GM13976 (cell line): ENCODE measurements around the gene LONRF3.

Experiments used
- DNase-seq: peaks from one replicate; pipeline ENCODE4 v3.0.0; 2012; ENCODE audit warnings: low spot score
- in situ Hi-C: fragments of 300-500 bp; cut with MboI; formaldehyde crosslinking; loops from one replicate; pipeline ENCODE4 v1.12.0; 2022; ENCODE audit warnings: low sequenced_read_pairs, mixed read lengths, inconsistent platforms; ENCODE audit not compliant: unreplicated experiment
- TF ChIP-seq, protein P1 (sequence below): IDR thresholded peaks from 2 replicates; pipeline ENCODE4 v1.5.1; 2012; ENCODE audit warnings: borderline replicate concordance, mild to moderate bottlenecking; ENCODE audit not compliant: insufficient read depth; ENCODE audit errors: extremely low read depth, missing control alignments, control extremely low read depth

Gene LONRF3

DNA sequence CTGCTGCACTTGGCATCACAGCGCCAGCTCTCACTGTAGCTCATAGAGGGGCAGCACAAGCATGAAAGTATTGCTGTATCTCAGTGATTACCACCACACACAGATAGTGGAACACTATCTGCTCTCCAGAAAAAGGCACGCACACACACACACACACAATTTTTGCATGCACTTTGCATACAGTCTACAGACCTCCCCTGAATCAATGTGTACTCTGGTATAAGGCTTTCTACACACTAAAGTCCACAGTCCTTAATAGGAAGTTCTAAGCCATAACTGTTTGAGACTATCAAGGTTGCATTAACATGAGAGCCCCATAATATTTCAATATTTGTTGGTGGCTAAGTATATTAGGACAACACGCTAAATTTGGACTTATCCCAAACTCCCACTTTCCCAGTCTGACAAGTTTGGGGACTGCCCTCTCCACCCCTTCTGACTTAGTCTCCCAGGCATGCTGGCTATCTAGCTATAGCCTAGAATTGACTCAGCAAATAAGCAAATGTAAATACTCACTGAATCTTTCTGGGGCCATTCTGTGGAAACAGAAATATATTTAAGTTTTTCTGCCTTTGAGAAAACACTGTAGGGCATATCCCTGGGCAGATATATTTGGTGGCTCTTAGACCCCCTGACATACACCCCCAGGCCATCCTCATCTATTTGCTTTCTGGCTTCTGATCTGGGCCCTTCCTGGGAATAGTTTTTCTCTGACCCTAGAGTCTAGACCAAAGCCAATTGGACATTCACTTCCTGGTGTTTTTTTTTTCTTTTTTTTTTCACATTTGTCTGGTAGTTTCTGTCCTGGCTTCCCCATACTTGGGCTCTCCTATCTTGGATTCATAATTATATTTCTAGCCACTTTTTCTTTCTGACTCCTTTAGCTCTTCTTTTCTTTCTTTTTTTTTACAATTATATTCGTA is 62.0 kb downstream of the LONRF3 start:
- TF ChIP-seq, protein P1, sequence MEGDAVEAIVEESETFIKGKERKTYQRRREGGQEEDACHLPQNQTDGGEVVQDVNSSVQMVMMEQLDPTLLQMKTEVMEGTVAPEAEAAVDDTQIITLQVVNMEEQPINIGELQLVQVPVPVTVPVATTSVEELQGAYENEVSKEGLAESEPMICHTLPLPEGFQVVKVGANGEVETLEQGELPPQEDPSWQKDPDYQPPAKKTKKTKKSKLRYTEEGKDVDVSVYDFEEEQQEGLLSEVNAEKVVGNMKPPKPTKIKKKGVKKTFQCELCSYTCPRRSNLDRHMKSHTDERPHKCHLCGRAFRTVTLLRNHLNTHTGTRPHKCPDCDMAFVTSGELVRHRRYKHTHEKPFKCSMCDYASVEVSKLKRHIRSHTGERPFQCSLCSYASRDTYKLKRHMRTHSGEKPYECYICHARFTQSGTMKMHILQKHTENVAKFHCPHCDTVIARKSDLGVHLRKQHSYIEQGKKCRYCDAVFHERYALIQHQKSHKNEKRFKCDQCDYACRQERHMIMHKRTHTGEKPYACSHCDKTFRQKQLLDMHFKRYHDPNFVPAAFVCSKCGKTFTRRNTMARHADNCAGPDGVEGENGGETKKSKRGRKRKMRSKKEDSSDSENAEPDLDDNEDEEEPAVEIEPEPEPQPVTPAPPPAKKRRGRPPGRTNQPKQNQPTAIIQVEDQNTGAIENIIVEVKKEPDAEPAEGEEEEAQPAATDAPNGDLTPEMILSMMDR: no peak
- in situ Hi-C loops: no loop called here

DNA sequence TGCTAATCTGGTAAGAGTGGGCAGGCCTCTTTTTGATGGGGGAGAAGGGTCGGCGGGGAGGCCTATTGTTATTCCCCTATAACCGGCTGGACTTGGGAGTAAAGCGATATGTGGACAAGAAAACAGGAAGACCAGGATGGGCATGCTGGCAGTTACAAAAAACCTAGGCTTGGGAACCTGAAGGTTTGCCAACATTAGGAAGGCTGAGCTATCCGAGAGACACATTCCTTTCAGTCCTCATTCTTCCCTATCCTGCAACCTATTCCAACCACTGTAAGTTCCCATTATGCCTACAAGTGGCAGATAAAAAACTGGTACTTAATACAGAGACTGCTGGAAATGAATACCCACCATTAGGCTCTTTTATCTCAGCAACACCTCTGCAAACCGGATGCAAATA is 66.0 kb downstream of the LONRF3 start:
- TF ChIP-seq, protein P1: no peak
- DNase-seq: no peak
- in situ Hi-C loops: no loop called here

More for the DNA sequence above, 62.0 kb downstream of the LONRF3 start:
- no peak for DNase-seq

DNA sequence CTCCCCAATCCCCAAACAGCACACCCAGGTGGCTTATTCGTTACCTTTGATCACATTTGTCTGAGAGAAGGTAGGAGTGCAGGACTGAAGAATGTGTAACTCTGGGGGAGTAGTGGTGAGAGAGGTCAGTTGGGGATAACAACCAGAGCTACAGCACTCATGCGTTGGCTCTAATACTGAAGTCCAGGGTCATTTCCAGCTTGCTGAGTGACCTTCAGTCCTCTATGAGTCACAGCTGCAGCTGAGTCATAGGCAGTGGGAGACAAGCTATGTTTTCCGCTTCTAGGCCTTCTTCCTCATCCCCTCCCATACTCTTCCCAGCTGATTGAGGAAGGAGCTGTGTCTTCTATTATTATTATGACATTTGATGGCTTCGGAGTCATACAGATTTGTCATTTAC is 66.8 kb downstream of the LONRF3 start:
- TF ChIP-seq, protein P1: no peak
- no peak for DNase-seq
- in situ Hi-C loops: no loop called here

DNA sequence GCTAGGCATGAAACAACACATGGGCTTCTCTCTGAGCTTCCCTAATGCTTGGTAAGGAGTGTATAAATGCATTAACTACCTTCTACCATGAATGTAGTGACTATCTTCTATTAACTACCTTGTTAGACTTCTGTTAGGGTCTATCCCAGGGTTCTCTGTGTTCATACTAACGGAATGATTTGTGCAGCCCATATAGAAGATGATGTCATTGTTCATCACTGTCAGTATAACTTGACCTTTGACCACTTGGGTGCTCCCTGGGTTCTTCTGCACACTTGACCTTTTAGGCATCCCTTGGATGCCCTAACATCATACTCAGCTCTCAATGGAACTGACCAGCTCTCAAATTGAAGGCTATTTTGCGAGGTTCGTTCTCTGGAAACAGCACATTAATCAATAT is 67.6 kb downstream of the LONRF3 start:
- in situ Hi-C loops: no loop called here
- TF ChIP-seq, protein P1: no peak

DNA sequence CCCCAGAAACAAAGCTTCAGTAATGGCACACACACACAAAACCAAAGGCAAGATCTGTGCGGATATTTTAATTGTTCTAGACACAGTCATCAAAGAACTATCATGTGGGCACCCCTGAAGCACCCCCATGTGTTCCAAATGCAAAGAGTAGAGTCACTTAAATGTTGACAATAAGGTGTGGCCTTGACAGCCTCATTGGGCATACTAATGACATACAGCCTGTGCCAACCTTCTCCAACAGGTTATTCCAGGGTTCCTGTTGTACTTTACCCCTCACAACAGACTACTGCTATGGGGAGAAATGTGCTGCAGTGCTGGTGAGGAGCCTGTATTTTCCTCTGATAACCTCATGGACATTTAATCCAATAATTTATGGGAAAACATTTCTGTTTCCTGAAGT is 68.6 kb downstream of the LONRF3 start:
- no peak for DNase-seq
- TF ChIP-seq, protein P1: no peak
- in situ Hi-C loops: no loop called here

More for the DNA sequence above, 67.6 kb downstream of the LONRF3 start:
- no peak for DNase-seq

DNA sequence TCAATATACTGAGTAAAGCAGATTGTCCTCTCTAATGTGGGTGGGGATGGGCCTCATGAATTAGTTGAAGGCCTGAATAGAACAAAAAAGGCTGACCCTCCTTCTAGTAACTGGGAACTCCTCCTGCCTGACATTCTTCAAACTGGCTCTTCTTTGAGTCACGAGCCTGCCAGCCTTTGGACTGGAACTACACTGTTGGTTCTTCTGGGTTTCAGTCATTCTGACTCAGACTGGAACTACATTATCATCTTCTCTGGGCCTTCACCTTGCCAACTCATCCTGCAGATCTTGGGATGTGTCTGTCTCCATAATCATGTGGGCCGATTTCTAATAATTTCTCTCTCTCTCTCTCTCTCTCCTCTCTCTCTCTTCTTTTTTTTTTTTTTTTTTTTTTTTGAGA is 71.5 kb downstream of the LONRF3 start:
- TF ChIP-seq, protein P1: no peak
- no peak for DNase-seq
- in situ Hi-C loops: no loop called here
